Right cardiac atrium (tissue), 5 donors: Measurements from ENCODE around the gene TMTC1. TPM values are rescaled to one million over a fixed set of nuclear protein-coding genes. Genes with fewer than 3 reads are reported as not detected.

Experiments
- ATAC-seq, 2 donors: fragments of 200-7000 bp; cut with Tn5 transposase; one replicate each; pipeline versions ENCODE4 v1.8.0 to v1.9.1; 2020; ENCODE audit warnings: moderate library complexity in 2 of 2, mild to moderate bottlenecking in 1 of 2
- DNase-seq, 3 donors: peaks; one replicate each; pipeline ENCODE4 v3.0.0-alpha.2; 2020
- H3K27ac ChIP-seq: one replicate; pipeline ENCODE4 v1.5.1; 2013; ENCODE audit warnings: mild to moderate bottlenecking, low read length, control low read depth, moderate library complexity
- H3K27me3 ChIP-seq: one replicate; pipeline ENCODE4 v1.6.1; 2013; ENCODE audit not compliant: control insufficient read depth, insufficient read depth
- H3K4me1 ChIP-seq: one replicate; pipeline ENCODE4 v1.6.1; 2013; ENCODE audit warnings: low read length; ENCODE audit not compliant: control insufficient read depth, insufficient read depth
- H3K4me3 ChIP-seq: one replicate; pipeline ENCODE4 v1.5.1; 2013; ENCODE audit warnings: low read length, control low read depth
- H3K9me3 ChIP-seq: one replicate; pipeline ENCODE4 v1.6.1; 2013; ENCODE audit warnings: low read length; ENCODE audit not compliant: control insufficient read depth
- WGBS: extraction: QIAGEN DNeasy Blood & Tissue Kit; methylation state at CpG from one replicate; pipeline ENCODE4 v1.1.7; 2013; 5-methylcytosine and 5-hydroxymethylcytosine counted together
- intact Hi-C, 4 donors: fragments of 100-400 bp; cut with DNase I; formaldehyde crosslinking; loops; one replicate each; pipeline versions ENCODE4 v1.11.0 to v1.14.0; 2022 to 2023
- polyA plus RNA-seq: library from polyadenylated mRNA; stranded (reverse); fragments of 200-250 nt; gene quantifications from one replicate; pipeline ENCODE4 v1.2.3, GENCODE V29; 2013
- total RNA-seq, 4 donors: library from RNA; stranded (reverse); fragmentation: NEBNext Ultra II Directional; extraction: Animal tissue kit (Norgen Biotek cat#: 25700); gene quantifications; one replicate each; pipeline ENCODE4 v1.2.1, GENCODE V29; 2021
- donor health status: healthy with polysubstance abuse.
- donor health status: DM: no; HTN: yes; CAD: no.
- donor health status: DM: no; HTN: no; CAD: no.
- donor health status: DM: no; HTN: yes; CAD: no; lungs with severe emphysema.
- donor health status: DM: yes; HTN: yes; CAD: no.

TMTC1 gene
- total and polyA plus RNA-seq, 5 donors = 17.9 to 57.8 (median 52.5) TPM

GRCh38 chr12:29709496-29710040 is 74.2 kb downstream of the TMTC1 start:
- Histone ChIP-seq H3K4me3 (no peak overlapping the region), H3K4me1 (peaks cover 6% of the 10 kb centered on the region), H3K9me3 (no peaks in the 10 kb centered on the region), H3K27ac (no peak overlapping the region), H3K27me3 (no peaks in the 10 kb centered on the region)
- DNase-seq (no peak), ATAC-seq (peak in 1 of 2 donors; percentile 25)
- WGBS = 67% methylated on average over 3 of the region's 3 CpGs
- intact Hi-C loops = no loop called here

DNA sequence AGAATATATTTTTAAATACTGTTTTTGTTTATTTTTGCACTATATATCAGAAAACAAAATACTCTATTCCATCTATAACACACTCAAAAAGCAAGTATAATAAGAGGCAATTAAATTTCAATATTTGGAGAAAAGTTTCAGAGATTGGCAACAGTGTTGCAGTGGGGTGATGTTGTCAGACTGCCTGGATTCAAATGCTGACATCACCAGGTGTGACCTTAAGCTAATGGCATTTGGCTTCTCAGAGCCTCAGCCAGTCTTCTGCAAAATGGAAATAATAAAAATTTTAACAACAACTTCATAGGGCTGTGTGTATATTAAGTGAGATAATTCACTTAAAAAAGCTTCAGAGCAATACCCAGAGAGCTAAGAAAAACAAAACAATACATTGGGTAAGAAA is 74.7 kb downstream of the TMTC1 start:
- intact Hi-C loops = no loop called here
- Histone ChIP-seq H3K9me3 (no peaks in the 10 kb centered on the region), H3K27me3 (no peaks in the 10 kb centered on the region), H3K4me1 (peaks cover 6% of the 10 kb centered on the region), H3K27ac (no peak overlapping the region), H3K4me3 (no peak overlapping the region)
- DNase-seq = no peak
- no peak for ATAC-seq

DNA sequence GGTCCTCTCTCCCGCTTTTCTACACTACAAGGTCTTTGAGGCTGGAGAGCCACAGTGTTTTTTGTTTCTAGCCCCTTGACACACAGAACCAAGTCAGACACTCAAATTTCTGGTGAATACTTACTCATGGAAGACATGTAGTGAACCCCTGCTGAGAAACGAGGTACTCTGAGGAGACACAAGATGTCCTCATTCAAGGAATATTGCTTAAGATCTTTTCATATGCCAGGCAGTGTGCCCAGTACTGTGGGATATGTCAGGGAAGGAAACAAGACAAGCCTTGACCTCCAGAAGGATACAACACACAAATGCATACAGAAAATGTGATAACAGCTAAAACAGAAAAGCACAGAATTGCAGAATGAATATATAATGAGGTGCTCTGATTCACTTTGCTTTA is 75.9 kb downstream of the TMTC1 start:
- no peaks in the 10 kb centered on the region for H3K27me3 ChIP-seq
- 85% methylated on average over 2 of the region's 2 CpGs for WGBS
- peaks cover 5% of the 10 kb centered on the region for H3K4me1 ChIP-seq
- H3K9me3 ChIP-seq = no peaks in the 10 kb centered on the region
- no peak overlapping the region for H3K4me3 ChIP-seq
- ATAC-seq (no peak), DNase-seq (no peak)
- intact Hi-C loops = no loop called here
- no peak overlapping the region for H3K27ac ChIP-seq

GRCh38 chr12:29706311-29706710 is 77.4 kb downstream of the TMTC1 start:
- DNase-seq = no peak
- Histone ChIP-seq H3K9me3 (no peaks in the 10 kb centered on the region), H3K27me3 (no peaks in the 10 kb centered on the region), H3K27ac (no peak overlapping the region), H3K4me1 (peaks cover 7% of the 10 kb centered on the region), H3K4me3 (no peak overlapping the region)
- no peak for ATAC-seq
- 51% methylated on average over 2 of the region's 2 CpGs for WGBS
- intact Hi-C loops = no loop called here

- WGBS = 61% methylated on average over 2 of the region's 2 CpGs
- no peak for DNase-seq
- intact Hi-C loops = no loop called here
- Histone ChIP-seq H3K4me1 (peaks cover 7% of the 10 kb centered on the region), H3K9me3 (no peaks in the 10 kb centered on the region), H3K4me3 (no peak overlapping the region), H3K27me3 (no peaks in the 10 kb centered on the region), H3K27ac (no peak overlapping the region)
- ATAC-seq = no peak
These were observed 80.2 kb downstream of the TMTC1 start for GRCh38 chr12:29703528-29703927.

GRCh38 chr12:29702972-29703371 is 80.8 kb downstream of the TMTC1 start:
- 95% methylated on average over 7 of the region's 7 CpGs for WGBS
- Histone ChIP-seq H3K9me3 (no peaks in the 10 kb centered on the region), H3K4me3 (no peak overlapping the region), H3K27ac (no peak overlapping the region), H3K4me1 (peaks cover 7% of the 10 kb centered on the region), H3K27me3 (no peaks in the 10 kb centered on the region)
- ATAC-seq (no peak), DNase-seq (no peak)
- intact Hi-C loops = no loop called here

GRCh38 chr12:29702222-29702621 is 81.5 kb downstream of the TMTC1 start:
- DNase-seq (no peak), ATAC-seq (no peak)
- no peaks in the 10 kb centered on the region for H3K27me3 ChIP-seq
- no peak overlapping the region for H3K27ac ChIP-seq
- H3K4me3 ChIP-seq = no peak overlapping the region
- intact Hi-C loops = no loop called here
- H3K9me3 ChIP-seq = no peaks in the 10 kb centered on the region
- peaks cover 3% of the 10 kb centered on the region for H3K4me1 ChIP-seq
- 90% methylated on average over 5 of the region's 5 CpGs for WGBS

- Histone ChIP-seq H3K4me3 (no peak overlapping the region), H3K27ac (no peak overlapping the region), H3K9me3 (no peaks in the 10 kb centered on the region), H3K4me1 (peaks cover 3% of the 10 kb centered on the region), H3K27me3 (no peaks in the 10 kb centered on the region)
- ATAC-seq = no peak
- intact Hi-C loops = no loop called here
- WGBS = 55% methylated on average over 6 of the region's 6 CpGs
- DNase-seq = no peak
These were observed 82.8 kb downstream of the TMTC1 start for GRCh38 chr12:29700761-29701481.

- no peak for ATAC-seq
- no peaks in the 10 kb centered on the region for H3K27me3 ChIP-seq
- H3K27ac ChIP-seq = no peak overlapping the region
- intact Hi-C loops = no loop called here
- peaks cover 3% of the 10 kb centered on the region for H3K4me1 ChIP-seq
- no peaks in the 10 kb centered on the region for H3K9me3 ChIP-seq
- H3K4me3 ChIP-seq = no peak overlapping the region
- 46% methylated on average over 1 of the region's 1 CpG for WGBS
- DNase-seq = no peak
These were observed 85.0 kb downstream of the TMTC1 start for GRCh38 chr12:29698756-29699155.

DNA sequence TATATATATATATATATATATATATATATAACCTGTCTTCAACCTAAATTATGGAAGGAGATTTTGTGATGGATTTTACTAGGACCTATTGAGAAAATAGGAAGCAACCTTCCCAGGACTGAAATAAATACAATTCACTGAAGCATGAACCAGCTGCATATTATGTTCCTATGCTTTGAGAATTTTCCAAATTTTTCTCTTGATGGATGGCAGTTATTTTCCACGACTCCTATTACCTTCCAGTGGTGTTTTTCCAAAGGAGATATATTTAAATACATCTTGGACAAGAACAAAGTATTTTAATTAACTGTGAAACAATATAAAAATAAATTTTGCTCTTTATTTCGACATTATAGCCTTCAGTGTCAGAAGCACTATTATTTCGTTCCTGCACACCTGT is 87.9 kb downstream of the TMTC1 start:
- intact Hi-C loops = no loop called here

DNA sequence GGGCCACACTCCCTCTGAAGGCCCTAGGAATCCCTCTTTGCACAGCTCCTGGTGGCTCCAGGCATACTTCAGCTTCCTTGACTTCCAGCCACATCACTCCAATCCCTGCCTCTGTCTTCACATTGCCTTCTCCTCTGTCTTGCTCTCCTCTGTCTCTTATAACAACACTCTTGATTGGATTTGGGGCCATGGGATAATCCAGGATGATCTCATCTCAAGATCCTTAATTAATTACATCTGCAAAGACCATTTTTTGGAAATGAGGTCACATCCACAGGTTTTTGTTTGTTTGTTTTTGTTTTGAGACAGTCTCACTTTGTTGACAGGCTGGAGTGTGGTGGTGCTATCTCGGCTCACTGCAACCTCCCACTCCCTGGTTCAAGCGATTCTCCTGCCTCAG is 88.7 kb downstream of the TMTC1 start:
- H3K27ac ChIP-seq = no peak overlapping the region
- WGBS = 91% methylated on average over 2 of the region's 2 CpGs
- H3K4me3 ChIP-seq = no peak overlapping the region
- no peak for DNase-seq
- H3K4me1 ChIP-seq = no peaks in the 10 kb centered on the region
- no peaks in the 10 kb centered on the region for H3K27me3 ChIP-seq
- intact Hi-C loops = no loop called here
- H3K9me3 ChIP-seq = no peaks in the 10 kb centered on the region
- no peak for ATAC-seq

More for the DNA sequence above, 87.9 kb downstream of the TMTC1 start:
- Histone ChIP-seq H3K27me3 (no peaks in the 10 kb centered on the region), H3K4me1 (no peaks in the 10 kb centered on the region), H3K27ac (no peak overlapping the region), H3K9me3 (no peaks in the 10 kb centered on the region), H3K4me3 (no peak overlapping the region)
- no peak for DNase-seq
- 89% methylated on average over 3 of the region's 3 CpGs for WGBS
- ATAC-seq = no peak

- Histone ChIP-seq H3K9me3 (no peaks in the 10 kb centered on the region), H3K4me3 (no peak overlapping the region), H3K4me1 (no peaks in the 10 kb centered on the region), H3K27ac (no peak overlapping the region), H3K27me3 (no peaks in the 10 kb centered on the region)
- ATAC-seq (peak in 1 of 2 donors; percentile 57), DNase-seq (no peak)
- 66% methylated on average over 5 of the region's 5 CpGs for WGBS
- intact Hi-C loops = no loop called here
These were observed 89.7 kb downstream of the TMTC1 start for GRCh38 chr12:29694002-29694401.
